HPDE6-E6E7 (cell line): ENCODE data around the gene ZNF607.

Experiments
- DNase-seq: peaks from one replicate; pipeline ENCODE4 v3.0.0; 2011; ENCODE audit warnings: missing footprints; ENCODE audit errors: extremely low spot score

ZNF607 gene

GRCh38 chr19:37654118-37654517 is 65.4 kb downstream of the ZNF607 start:
- no peak for DNase-seq
